Limb (tissue), 2 donors: ENCODE measurements around the gene LAMA4.
"Not testable (repeated sequence)": the region's sequence is repeated elsewhere in the genome, so short reads cannot be mapped to it uniquely, and the experiment has no call there.

ENCODE experiments used
- DNase-seq, 2 donors: peaks; one replicate each; pipeline ENCODE4 v3.0.0-alpha.2; 2016; ENCODE audit errors: extremely low spot score in 2 of 2

The LAMA4 gene

DNA sequence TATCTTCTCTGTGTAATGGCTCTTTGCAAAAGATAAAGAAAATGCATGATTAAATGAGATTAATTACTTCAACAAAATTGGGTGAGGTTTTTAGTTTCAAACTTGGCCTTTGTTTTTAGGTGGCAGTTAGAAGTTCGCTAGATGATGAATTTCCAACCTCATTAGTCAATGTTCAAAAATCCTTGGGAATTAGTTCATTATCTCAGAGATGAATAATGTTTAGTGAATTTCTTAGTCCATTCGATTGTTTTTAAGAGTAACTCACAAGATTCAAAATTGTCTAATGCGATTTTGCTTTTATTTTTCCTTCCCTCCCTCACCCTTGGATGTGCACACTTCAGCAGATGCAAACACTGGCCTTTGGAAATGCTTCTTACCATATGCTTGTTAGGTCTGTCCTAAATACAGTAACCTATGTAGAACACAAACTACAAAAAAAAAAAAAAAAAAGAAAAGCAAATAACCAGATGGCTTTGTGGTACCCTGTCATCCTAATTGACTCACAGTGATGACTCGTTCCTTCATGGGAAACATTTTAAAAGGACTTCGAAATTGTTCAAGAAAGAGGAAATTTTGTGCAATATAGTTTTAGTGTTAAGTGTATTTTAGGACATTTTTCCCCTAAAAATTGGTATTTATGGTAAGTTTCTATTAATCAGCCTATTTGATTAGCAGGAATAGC, 100.3 kb downstream of the LAMA4 start:
- no peak for DNase-seq

DNA sequence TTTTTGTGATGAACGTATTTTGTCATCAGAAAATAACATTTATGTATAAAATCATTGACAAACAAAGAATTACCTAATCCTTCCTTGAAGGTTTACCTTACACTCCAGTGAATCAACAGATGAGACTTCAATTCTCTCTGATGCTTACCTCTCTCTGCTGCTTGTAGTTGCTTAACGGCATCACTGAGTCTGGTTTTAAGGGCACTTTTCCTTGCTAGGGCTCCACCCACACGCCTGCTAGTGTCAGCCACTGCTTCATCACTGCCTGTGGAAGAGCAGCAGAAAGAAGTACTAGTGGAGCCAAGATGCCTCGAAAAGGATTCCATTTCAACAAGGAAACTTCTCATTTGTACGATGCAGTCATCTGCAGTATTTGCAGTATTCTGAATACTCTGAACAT, 104.0 kb downstream of the LAMA4 start:
- DNase-seq: no peak

DNA sequence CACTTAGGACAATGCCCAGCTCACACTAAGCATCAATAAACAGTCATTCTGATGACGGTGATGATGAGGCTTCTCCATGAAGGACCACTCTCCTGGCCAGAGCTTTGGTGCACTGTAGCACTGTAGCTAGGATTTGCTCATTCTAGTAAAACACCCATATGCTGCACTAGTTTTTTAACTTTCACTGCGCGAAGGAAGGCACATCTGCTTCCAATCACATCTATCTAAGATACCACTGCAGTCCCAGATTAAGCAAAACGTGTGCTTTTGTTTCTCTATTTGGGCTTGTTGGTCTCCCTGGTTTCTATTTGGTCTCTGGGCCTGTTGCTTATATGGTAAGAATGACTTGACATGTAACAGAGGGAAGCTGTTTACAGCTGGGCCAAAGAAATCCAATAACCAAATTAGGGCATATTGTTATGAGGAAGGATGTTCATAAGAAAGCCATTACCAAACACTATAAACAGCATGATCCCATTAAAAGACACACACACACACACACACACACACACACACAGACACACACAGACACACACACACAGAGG, 104.6 kb downstream of the LAMA4 start:
- peak in 1 of 2 donors; percentile 39 for DNase-seq

DNA sequence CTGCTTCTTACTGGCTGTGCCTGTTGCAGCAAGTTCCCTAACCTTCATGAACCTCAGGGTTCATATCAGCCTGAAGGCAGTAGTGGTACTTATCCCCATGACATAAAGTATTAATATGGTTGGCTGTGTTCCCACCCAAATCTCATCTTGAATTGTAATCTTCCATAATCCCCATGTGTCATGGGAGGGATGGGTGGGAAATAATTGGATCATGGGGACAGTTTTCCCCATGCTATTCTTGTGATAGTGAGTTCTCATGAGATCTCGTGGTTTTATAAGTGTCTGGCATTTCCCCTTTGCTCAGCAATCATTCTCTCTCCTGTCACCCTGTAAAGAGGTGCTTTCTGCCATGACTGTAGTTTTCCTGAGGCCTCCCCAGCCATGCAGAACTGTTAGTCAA, 105.1 kb downstream of the LAMA4 start:
- no peak for DNase-seq

GRCh38 chr6:112148103-112148502, 106.3 kb downstream of the LAMA4 start:
- no peak for DNase-seq

DNA sequence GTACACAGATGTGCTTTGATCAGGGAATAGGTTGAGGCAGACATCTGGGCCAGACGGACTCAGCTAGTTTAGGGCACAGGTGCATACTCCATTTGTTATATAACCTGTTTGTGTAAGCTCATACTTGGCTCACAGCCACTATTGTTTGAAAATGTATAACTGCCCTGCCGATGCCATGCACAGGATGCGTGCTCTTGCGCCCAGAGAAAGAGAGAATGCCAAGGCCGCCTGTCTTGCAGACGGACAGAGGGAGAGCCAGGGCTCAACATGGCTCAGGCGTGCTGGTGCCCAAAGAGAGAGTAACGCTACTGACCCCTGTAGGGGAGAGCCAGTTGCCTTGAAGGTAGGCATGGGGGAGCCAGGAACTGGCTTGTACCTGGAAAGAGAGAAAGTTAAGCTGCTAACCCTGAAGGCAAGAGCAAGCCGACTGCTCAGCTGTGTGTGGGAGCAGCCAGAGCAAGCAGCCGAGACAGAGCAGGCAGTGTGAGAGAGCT, 109.2 kb downstream of the LAMA4 start:
- DNase-seq: no peak

GRCh38 chr6:112144145-112144926, 110.0 kb downstream of the LAMA4 start:
- no peak for DNase-seq

DNA sequence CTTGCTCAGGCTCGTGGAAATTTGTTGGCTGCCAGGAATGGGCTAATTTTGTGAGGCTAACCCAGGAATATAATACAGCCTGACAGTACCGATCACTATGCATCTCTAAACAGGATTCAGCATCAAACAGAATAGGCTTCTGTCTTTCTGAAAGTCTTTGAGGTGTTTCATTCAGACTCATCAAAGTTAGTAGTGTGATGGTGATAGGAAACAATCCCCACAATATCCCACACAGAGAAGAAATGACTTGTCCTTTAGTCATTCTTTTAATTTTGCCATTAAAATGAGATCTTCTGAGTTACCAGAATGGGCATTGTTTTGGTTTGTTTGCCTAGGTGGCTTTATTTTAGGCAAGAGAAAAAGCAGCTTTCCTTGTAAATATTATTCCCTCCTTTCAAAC, 112.7 kb downstream of the LAMA4 start:
- no peak for DNase-seq

GRCh38 chr6:112139052-112139451, 115.3 kb downstream of the LAMA4 start:
- DNase-seq: no peak

DNA sequence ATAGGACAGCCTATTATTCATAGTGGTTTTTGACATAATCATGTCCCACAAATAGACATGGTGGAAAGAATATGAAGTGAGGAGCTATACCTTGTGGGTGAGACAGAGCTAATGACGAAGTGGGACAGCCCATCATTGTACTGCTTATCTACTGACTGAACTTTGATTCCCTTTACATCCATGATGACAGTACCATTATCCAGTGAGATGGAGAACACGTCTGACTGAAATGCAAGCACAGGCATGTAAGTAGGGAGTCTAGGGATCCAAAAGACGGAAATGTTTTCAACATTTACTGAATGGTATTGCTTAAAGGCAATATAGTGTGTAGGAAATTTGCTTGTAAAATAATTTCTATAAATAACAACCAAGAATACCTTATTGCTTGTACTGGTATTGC, 123.5 kb downstream of the LAMA4 start:
- DNase-seq: no peak

GRCh38 chr6:112128208-112128607, 126.2 kb downstream of the LAMA4 start:
- DNase-seq: no peak

DNA sequence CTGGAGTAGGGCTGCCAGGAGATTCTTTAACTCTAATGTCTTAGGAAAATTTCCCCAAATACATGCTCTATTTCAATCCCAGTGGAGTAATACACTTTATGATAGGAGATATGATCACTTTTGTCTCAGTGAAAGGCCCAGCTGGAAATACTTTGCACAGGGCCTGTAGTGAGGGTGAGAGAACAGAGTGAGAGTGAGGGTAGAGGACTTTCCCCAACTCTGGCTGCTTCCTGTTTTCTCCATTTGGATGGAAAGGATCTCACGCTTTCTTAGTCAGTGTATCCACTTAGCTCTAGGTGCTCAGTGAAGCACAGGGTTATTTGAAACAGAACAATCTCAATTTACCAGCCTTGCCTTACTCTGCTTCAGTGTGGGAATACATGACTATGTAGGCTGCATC, 130.4 kb downstream of the LAMA4 start:
- DNase-seq: no peak

- DNase-seq: no peak
These were observed 131.6 kb downstream of the LAMA4 start for GRCh38 chr6:112122756-112123155.

GRCh38 chr6:112118034-112118433, 136.3 kb downstream of the LAMA4 start:
- DNase-seq: no peak

DNA sequence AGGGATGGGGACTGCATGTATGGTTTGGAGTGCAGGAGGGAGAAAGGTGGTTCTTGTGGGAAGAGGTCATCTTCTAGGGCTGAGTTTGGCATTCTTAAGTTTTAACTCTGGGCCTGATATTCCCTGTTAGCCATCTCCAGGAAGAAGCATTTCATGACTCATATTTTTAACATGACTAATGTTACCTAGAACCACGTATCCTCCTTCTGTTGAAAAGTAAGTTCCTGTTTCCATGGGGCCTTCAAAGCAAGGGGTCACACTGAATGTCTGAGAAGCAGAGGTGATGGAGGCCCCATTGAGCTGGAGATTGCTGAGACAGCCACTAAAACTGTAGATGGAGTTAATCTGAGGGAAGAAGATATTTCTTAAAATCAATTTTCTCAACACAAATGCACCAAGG, 136.8 kb downstream of the LAMA4 start:
- DNase-seq: no peak

GRCh38 chr6:112116221-112116620, 138.1 kb downstream of the LAMA4 start:
- no peak for DNase-seq

- no peak for DNase-seq
These were observed 139.7 kb downstream of the LAMA4 start for GRCh38 chr6:112114577-112115223.

GRCh38 chr6:112113918-112114317, 140.4 kb downstream of the LAMA4 start:
- DNase-seq: no peak

- peak in 1 of 2 donors; percentile 58 for DNase-seq
These were observed 140.9 kb downstream of the LAMA4 start for GRCh38 chr6:112113431-112113830.

- DNase-seq: no peak
These were observed 145.1 kb downstream of the LAMA4 start for GRCh38 chr6:112109262-112109661.

GRCh38 chr6:112106562-112106961, 147.8 kb downstream of the LAMA4 start:
- no peak for DNase-seq

- DNase-seq: not testable (repeated sequence)
These were observed 148.3 kb downstream of the LAMA4 start for GRCh38 chr6:112106026-112106425.
